Measurements from ENCODE around the gene PRR5. TPM values are rescaled to one million over a fixed set of nuclear protein-coding genes. Genes with fewer than 3 reads are reported as not detected.

Gene PRR5
- total RNA-seq, 1 donor from 2014 or later = 4.0 TPM

DNA sequence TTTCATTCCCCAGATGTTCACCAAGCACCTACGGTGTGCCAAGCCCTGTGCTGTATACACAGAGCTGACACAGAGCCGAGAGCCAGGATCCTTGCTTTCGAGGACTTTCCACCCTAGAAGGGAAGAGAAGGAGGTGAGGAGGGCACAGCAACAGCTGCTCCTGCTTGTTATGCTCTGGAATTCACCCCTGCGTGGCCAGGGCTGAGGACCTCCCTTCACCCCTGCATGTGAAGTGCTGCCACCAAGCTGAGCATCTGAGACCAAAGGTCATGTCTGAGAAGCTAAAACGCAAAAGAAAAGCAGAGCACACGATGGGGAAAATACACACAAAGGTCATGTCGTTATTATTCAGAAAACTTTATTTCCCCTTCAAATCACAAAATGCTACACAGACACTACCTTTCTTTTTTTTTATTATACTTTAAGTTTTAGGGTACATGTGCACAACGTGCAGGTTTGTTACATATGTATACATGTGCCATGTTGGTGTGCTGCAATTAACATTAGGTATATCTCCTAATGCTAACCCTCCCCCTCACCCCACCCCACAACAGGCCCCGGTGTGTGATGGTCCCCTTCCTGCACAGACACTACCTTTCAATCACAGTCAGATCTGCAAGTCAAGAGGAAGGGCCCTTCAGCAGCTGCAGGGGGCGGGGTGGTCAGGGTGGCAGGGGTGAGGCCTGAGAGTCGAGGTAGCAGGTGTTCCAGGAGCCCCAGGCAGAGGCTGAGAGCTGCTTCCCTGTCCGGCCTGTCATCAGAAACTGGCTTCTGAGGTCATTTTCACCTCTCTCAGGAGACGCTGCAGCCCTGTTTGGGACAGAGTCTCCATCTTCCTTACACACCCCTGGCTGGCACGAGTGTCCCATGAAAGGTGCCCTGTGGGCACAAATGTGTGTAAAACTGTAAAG, 40.1 kb upstream of the PRR5 start:
- H3K4me1 ChIP-seq = peaks cover 31% of the 10 kb centered on the region
- H3K4me3 Mint-ChIP-seq = no peak overlapping the region
- H3F3A ChIP-seq (ENCODE audit: low read depth) = peaks cover 14% of the 10 kb centered on the region
- no peak for DNase-seq (ENCODE audit: low spot score)
- H3K4me2 ChIP-seq = no peak overlapping the region
- peaks cover 2% of the 10 kb centered on the region for H3K27me3 Mint-ChIP-seq (ENCODE audit: insufficient read depth, low read depth)
- TF ChIP-seq CTCF (IDR thresholded peaks at IDR 0.05) (no peak), EZH2phosphoT487 (IDR thresholded peaks at IDR 0.05) (no peak), EZH2 (IDR thresholded peaks at IDR 0.05) (no peak)
- H3K36me3 ChIP-seq = no peaks in the 10 kb centered on the region
- no peak overlapping the region for H2AFZ ChIP-seq (replicated peaks)
- H3K9me3 Mint-ChIP-seq = peaks cover 2% of the 10 kb centered on the region
- H3K9ac ChIP-seq = no peak overlapping the region
- H4K20me1 ChIP-seq (ENCODE audit: low read depth) = no peaks in the 10 kb centered on the region
- no peak overlapping the region for H3K27ac ChIP-seq
- H3K9me3 ChIP-seq (ENCODE audit: low read depth) = no peaks in the 10 kb centered on the region
- no peak overlapping the region for H3K4me3 ChIP-seq
- peaks cover 45% of the 10 kb centered on the region for H3K4me1 Mint-ChIP-seq
- H3K27me3 ChIP-seq = peaks cover 7% of the 10 kb centered on the region
- H3K27ac Mint-ChIP-seq = no peak overlapping the region
- H3K79me2 ChIP-seq (ENCODE audit: low read depth) = no peaks in the 10 kb centered on the region
- H3K36me3 Mint-ChIP-seq = no peaks in the 10 kb centered on the region

GRCh38 chr22:44663256-44663999, 38.6 kb upstream of the PRR5 start:
- H3K36me3 Mint-ChIP-seq = no peaks in the 10 kb centered on the region
- TF ChIP-seq EZH2 (IDR thresholded peaks at IDR 0.05) = no peak
- TF ChIP-seq EZH2phosphoT487 (IDR thresholded peaks at IDR 0.05) = no peak
- TF ChIP-seq CTCF (IDR thresholded peaks at IDR 0.05) = no peak
- Histone ChIP-seq H2AFZ (replicated peaks) (no peak overlapping the region), H3K36me3 (no peaks in the 10 kb centered on the region), H3F3A (ENCODE audit: low read depth) (peaks cover 15% of the 10 kb centered on the region), H3K79me2 (ENCODE audit: low read depth) (no peaks in the 10 kb centered on the region), H3K4me1 (peaks cover 25% of the 10 kb centered on the region), H4K20me1 (ENCODE audit: low read depth) (no peaks in the 10 kb centered on the region), H3K9ac (no peak overlapping the region), H3K27me3 (peaks cover 19% of the 10 kb centered on the region), H3K9me3 (ENCODE audit: low read depth) (no peaks in the 10 kb centered on the region), H3K27ac (no peak overlapping the region), H3K4me2 (no peak overlapping the region), H3K4me3 (no peak overlapping the region)
- peaks cover 43% of the 10 kb centered on the region for H3K4me1 Mint-ChIP-seq
- no peak overlapping the region for H3K27ac Mint-ChIP-seq
- DNase-seq (ENCODE audit: low spot score) = no peak
- H3K27me3 Mint-ChIP-seq (ENCODE audit: insufficient read depth, low read depth) = peaks cover 4% of the 10 kb centered on the region
- H3K9me3 Mint-ChIP-seq = peaks cover 2% of the 10 kb centered on the region
- no peak overlapping the region for H3K4me3 Mint-ChIP-seq

DNA sequence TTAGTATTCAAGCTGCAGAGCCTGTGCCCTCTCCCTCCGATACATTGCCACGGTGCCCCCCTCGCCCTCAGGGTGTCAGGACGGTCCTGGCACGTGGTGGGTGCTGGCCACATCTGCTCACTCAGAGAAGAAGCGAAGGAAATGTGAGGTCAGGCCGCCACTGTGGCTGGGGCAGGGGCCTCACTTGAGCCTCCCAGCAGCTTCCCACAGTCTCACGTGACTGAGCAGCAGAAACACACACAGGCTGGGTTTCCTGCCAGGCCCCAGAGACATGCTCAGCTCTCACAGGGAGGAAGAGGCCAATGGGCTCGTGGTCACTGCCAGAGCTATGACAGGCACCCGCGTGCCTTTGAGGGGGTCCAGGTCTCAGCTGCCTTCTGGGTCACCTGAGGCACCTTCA, 37.9 kb upstream of the PRR5 start:
- Histone ChIP-seq H3K36me3 (no peaks in the 10 kb centered on the region), H3K4me3 (no peak overlapping the region), H4K20me1 (ENCODE audit: low read depth) (no peaks in the 10 kb centered on the region), H2AFZ (replicated peaks) (no peak overlapping the region), H3K4me1 (peaks cover 18% of the 10 kb centered on the region), H3K27me3 (peaks cover 23% of the 10 kb centered on the region), H3K4me2 (no peak overlapping the region), H3K79me2 (ENCODE audit: low read depth) (no peaks in the 10 kb centered on the region), H3K9me3 (ENCODE audit: low read depth) (no peaks in the 10 kb centered on the region), H3K27ac (no peak overlapping the region), H3F3A (ENCODE audit: low read depth) (peaks cover 11% of the 10 kb centered on the region), H3K9ac (no peak overlapping the region)
- peaks cover 36% of the 10 kb centered on the region for H3K4me1 Mint-ChIP-seq
- H3K27ac Mint-ChIP-seq = no peak overlapping the region
- H3K27me3 Mint-ChIP-seq (ENCODE audit: insufficient read depth, low read depth) = peaks cover 4% of the 10 kb centered on the region
- H3K36me3 Mint-ChIP-seq = no peaks in the 10 kb centered on the region
- no peak for TF ChIP-seq EZH2 (IDR thresholded peaks at IDR 0.05)
- TF ChIP-seq CTCF (IDR thresholded peaks at IDR 0.05) = no peak
- no peak for TF ChIP-seq EZH2phosphoT487 (IDR thresholded peaks at IDR 0.05)
- no peak for DNase-seq (ENCODE audit: low spot score)
- H3K9me3 Mint-ChIP-seq = peaks cover 2% of the 10 kb centered on the region
- H3K4me3 Mint-ChIP-seq = no peak overlapping the region
